ENCODE results near the gene EPB41L2.

DNA sequence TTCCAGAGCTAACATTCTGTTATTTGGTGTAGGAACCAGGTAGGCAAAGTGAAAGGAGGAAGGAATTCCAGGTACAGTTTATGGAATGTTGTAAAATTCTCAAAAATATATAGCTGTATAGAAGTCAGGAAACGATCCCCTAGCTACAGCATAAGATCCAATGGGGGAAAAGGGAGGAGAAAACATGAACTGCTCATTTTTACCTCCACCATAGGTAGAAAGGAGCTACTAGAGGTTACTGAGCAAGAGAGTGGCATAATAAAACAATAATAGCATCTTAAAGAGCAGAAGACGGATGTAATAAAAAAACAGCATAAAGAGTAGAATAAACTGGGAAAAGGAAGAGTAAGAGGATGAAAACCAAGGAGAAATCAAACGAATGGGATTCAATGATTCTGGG is 26.9 kb downstream of the EPB41L2 start:
- TF ChIP-seq POLR2A (IDR thresholded peaks at IDR 0.05) = no peak
- TF ChIP-seq, protein P1, sequence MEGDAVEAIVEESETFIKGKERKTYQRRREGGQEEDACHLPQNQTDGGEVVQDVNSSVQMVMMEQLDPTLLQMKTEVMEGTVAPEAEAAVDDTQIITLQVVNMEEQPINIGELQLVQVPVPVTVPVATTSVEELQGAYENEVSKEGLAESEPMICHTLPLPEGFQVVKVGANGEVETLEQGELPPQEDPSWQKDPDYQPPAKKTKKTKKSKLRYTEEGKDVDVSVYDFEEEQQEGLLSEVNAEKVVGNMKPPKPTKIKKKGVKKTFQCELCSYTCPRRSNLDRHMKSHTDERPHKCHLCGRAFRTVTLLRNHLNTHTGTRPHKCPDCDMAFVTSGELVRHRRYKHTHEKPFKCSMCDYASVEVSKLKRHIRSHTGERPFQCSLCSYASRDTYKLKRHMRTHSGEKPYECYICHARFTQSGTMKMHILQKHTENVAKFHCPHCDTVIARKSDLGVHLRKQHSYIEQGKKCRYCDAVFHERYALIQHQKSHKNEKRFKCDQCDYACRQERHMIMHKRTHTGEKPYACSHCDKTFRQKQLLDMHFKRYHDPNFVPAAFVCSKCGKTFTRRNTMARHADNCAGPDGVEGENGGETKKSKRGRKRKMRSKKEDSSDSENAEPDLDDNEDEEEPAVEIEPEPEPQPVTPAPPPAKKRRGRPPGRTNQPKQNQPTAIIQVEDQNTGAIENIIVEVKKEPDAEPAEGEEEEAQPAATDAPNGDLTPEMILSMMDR (IDR thresholded peaks at IDR 0.05) = no peak

Measured in body of pancreas (tissue), 4 donors.